Activated T-helper 2 cell treated with anti-CD3 and anti-CD28 coated beads, Interferon-gamma antibody, Interleukin-2, Interleukin-4, amounts not matched to agents 10 μg/mL and 5 μg/mL and 100 μg/mL, durations not matched to agents 14 hours and 24 hours and 36 hours (primary cell): ENCODE data around the gene TUBA1A. TPM values are rescaled to one million over a fixed set of nuclear protein-coding genes. Genes with fewer than 3 reads are reported as not detected.

Source experiments
- total RNA-seq: library from RNA; stranded (reverse); gene quantifications from 2 replicates; pipeline ENCODE4 v1.2.3, GENCODE V29; 2022

The TUBA1A gene
- total RNA-seq, 1 donor from 2014 or later: 86.9 TPM

Other genes starting within 250 kb of the TUBA1A start
- 133 and 135 TPM in 2 replicates for gene ARF3, start 231.6 kb downstream of the TUBA1A start, total RNA-seq
- 0.80 and 1.0 TPM in 2 replicates for gene WNT10B, start 217.3 kb downstream of the TUBA1A start, total RNA-seq
- 0.60 and 0.66 TPM in 2 replicates for gene WNT1, start 210.8 kb downstream of the TUBA1A start, total RNA-seq
- gene DDN, start 189.7 kb downstream of the TUBA1A start, total RNA-seq: 0.60 and 0.91 TPM in 2 replicates
- gene PRKAG1, start 170.3 kb downstream of the TUBA1A start, total RNA-seq: 65.1 and 65.7 TPM in 2 replicates
- 93.3 and 100 TPM in 2 replicates for gene KMT2D, start 128.3 kb downstream of the TUBA1A start, total RNA-seq
- gene RHEBL1, start 119.1 kb downstream of the TUBA1A start, total RNA-seq: 14.2 and 16.0 TPM in 2 replicates
- gene DHH, start 94.3 kb downstream of the TUBA1A start, total RNA-seq: not detected in 2 replicates
- gene LMBR1L, start 78.2 kb downstream of the TUBA1A start, total RNA-seq: 47.1 and 53.5 TPM in 2 replicates
- gene TUBA1B, start 57.7 kb downstream of the TUBA1A start, total RNA-seq: 1,902 and 1,926 TPM in 2 replicates
- gene TUBA1C, start 76.0 kb upstream of the TUBA1A start, total RNA-seq: 349 and 355 TPM in 2 replicates
- not detected in 2 replicates for gene PRPH, start 106.1 kb upstream of the TUBA1A start, total RNA-seq
- 58.3 and 59.3 TPM in 2 replicates for gene TROAP, start 134.2 kb upstream of the TUBA1A start, total RNA-seq
- gene C1QL4, start 148.1 kb upstream of the TUBA1A start, total RNA-seq: not detected in 2 replicates
- 0.09 TPM in 1 of 2 replicates, not detected in the other for gene DNAJC22, start 157.8 kb upstream of the TUBA1A start, total RNA-seq
- 17.9 and 19.3 TPM in 2 replicates for gene SPATS2, start 178.4 kb upstream of the TUBA1A start, total RNA-seq